HG03135 (cell line): ENCODE measurements around the gene PEX1.
"Not testable (repeated sequence)": the region's sequence is repeated elsewhere in the genome, so short reads cannot be mapped to it uniquely, and the experiment has no call there.

Experiments
- ATAC-seq: cut with Tn5 transposase; IDR thresholded peaks from one replicate; pipeline ENCODE4 v1.9.1; 2021; ENCODE audit warnings: mild to moderate bottlenecking, moderate library complexity; ENCODE audit not compliant: unreplicated experiment

Gene PEX1

GRCh38 chr7:92506363-92506762 lies 22.0 kb downstream of the PEX1 start:
- ATAC-seq, result no peak

GRCh38 chr7:92504563-92504962 lies 23.8 kb downstream of the PEX1 start:
- no peak for ATAC-seq

- ATAC-seq, result no peak
Observed at GRCh38 chr7:92503767-92504166, 24.6 kb downstream of the PEX1 start.

- ATAC-seq, result no peak
Observed at GRCh38 chr7:92498557-92498956, 29.8 kb downstream of the PEX1 start.

GRCh38 chr7:92496876-92497275 lies 31.4 kb downstream of the PEX1 start:
- ATAC-seq, result no peak

GRCh38 chr7:92489634-92490033 lies 38.7 kb downstream of the PEX1 start:
- ATAC-seq, result no peak

- ATAC-seq, result no peak
Observed at GRCh38 chr7:92487804-92488203, 40.5 kb downstream of the PEX1 start.

GRCh38 chr7:92485974-92486373 lies 42.3 kb downstream of the PEX1 start:
- ATAC-seq, result no peak

GRCh38 chr7:92485267-92485892 lies 42.9 kb downstream of the PEX1 start:
- ATAC-seq, result no peak

GRCh38 chr7:92484226-92484625 lies 44.1 kb downstream of the PEX1 start:
- not testable (repeated sequence) for ATAC-seq

GRCh38 chr7:92483624-92484023 lies 44.7 kb downstream of the PEX1 start:
- not testable (repeated sequence) for ATAC-seq

- ATAC-seq, result not testable (repeated sequence)
Observed at GRCh38 chr7:92479146-92479545, 49.2 kb downstream of the PEX1 start.

GRCh38 chr7:92478711-92479110 lies 49.6 kb downstream of the PEX1 start:
- ATAC-seq, result no peak

GRCh38 chr7:92478095-92478494 lies 50.2 kb downstream of the PEX1 start:
- ATAC-seq, result no peak

GRCh38 chr7:92477681-92478080 lies 50.6 kb downstream of the PEX1 start, which contains the start of gene ERVW-1:
ERVW-1 (minus strand) TSS chr7:92477946; CDS start chr7:92470381, 7,565 bp downstream.
- ATAC-seq, result not testable (repeated sequence)

- ATAC-seq, result not testable (repeated sequence)
Observed at GRCh38 chr7:92475851-92476590, 52.3 kb downstream of the PEX1 start.

GRCh38 chr7:92475261-92475770 lies 53.0 kb downstream of the PEX1 start:
- not testable (repeated sequence) for ATAC-seq

GRCh38 chr7:92473989-92474388 lies 54.3 kb downstream of the PEX1 start:
- ATAC-seq, result not testable (repeated sequence)

- not testable (repeated sequence) for ATAC-seq
Observed at GRCh38 chr7:92468589-92468988, 59.7 kb downstream of the PEX1 start.

- no peak for ATAC-seq
Observed at GRCh38 chr7:92466682-92467081, 61.6 kb downstream of the PEX1 start.

- no peak for ATAC-seq
Observed at GRCh38 chr7:92464515-92464914, 63.8 kb downstream of the PEX1 start.

- no peak for ATAC-seq
Observed at GRCh38 chr7:92462560-92462959, 65.8 kb downstream of the PEX1 start.
